ENCODE data around the gene SSBP4.

Gene SSBP4

DNA sequence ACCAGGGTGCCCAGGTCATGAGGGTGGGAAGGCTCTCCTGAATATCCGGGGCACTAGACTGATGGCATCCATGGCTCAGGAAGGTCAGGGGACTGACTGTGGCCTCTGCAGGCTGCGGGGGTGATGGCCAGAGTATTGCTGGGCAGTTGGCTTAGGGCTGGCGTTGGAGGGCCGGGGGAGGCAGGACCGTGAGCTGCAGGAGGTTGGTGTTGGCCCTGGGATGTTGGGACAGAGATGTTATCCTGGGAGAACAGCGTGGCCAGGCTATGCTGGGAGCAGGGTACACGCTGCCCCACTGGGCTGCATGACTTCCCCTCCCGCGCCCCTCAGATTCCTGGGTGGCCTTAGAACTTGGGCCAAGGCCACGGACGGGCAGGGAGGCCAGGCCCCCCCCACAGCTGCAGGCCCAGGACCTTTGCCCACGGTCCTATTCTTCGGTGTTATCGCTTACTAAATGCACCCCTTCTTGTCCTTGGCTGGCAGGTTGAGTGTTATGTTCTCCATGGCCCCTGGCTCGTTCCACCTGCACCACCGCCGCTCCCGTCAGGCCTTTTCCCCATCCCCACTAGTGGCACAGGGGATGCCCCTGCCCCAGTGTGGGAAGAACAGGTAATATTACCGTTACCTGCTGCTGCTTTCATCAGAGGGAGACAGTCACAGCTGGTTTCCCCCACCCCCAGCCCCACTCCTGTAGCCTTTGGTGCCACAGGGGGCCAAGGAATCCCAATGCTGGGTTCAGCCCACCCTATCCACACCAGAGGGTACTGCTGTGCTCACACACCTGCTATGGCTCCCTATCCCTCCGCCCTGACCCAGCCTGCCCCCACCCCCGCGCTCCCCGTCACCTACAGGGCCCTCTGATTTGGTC is 22.0 kb downstream of the SSBP4 start:
- H3K4me1 ChIP-seq (ENCODE audit: control insufficient read depth, insufficient read depth, low read length) = peaks cover 23% of the 10 kb centered on the region
- H3K27ac ChIP-seq (ENCODE audit: low read length) = no peak overlapping the region
- no peak overlapping the region for H3K9ac ChIP-seq (ENCODE audit: low read length in 2 of 2)
- no peak overlapping the region for H3K4me3 ChIP-seq (ENCODE audit: low read length in 2 of 2)
- peaks cover 9 to 25% of the 10 kb centered on the region in 2 donors for H3K36me3 ChIP-seq (ENCODE audit: control insufficient read depth in 2 of 2, insufficient read depth in 2 of 2, low read length in 2 of 2)
- H3K27me3 ChIP-seq (ENCODE audit: control insufficient read depth in 1 of 2, insufficient read depth in 2 of 2, low read length in 2 of 2) = peaks cover 0 to 13% of the 10 kb centered on the region in 2 donors
- H3K9me3 ChIP-seq (ENCODE audit: control insufficient read depth in 2 of 2, low read length in 2 of 2) = no peaks in the 10 kb centered on the region

DNA sequence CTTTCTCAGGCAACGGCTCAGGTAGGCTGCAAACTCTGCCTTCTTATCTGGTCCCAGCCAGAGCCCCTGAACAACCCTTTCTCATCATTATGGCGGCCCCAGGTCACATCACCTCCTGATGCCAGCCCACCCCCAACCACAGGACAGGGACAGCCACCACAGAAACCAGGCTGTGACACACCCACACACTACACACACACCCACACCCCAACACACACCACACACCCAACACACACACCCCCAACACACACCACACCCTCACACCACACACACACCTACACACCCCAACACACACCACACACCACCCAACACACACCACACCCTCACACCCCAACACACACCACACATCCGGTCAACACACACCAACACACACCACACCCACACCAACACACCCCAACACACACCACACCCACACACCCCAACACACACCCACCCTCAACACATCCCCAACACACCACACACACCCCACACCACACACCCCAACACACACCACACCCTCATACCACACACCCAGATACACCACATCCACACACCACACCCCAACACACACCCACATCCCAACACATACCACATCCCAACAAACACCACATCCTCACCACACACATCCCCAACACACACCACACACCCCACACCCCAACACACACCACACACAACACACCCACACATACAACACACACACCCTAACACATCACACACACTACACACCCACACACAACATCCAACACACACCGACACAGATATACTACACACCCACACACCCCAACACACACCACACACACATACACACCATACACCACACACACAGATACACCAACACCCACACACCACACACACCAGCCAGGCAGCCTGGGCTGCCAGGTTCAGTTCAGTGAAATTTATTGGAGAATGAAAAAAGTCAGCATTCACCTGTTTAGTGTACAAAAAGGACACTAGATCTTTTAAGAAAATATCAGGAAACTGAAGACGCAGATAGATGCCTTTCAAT is 22.9 kb downstream of the SSBP4 start:
- no peak overlapping the region for H3K27ac ChIP-seq (ENCODE audit: low read length)

DNA sequence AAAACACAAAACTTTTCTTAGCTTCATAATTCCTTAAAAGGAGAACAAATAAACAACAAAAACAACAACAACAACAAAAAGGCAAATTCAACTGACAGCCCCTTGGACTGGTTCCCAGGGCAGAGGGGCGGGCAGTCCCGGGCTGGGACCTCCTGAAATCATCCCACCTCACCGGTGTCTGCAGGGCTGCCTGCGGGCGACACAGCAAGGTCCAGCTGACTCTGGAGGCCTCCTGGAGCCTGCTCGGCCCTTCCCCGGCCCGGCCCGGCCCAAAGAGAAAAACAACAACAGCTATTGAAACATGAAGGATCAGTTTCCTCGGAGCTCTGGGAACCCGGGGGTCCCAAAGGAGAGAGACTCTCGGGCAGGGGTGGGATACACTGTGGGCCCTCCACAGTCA is 23.7 kb downstream of the SSBP4 start:
- no peak overlapping the region for H3K27ac ChIP-seq (ENCODE audit: low read length)
- peaks cover 19 to 34% of the 10 kb centered on the region in 2 donors for H3K36me3 ChIP-seq (ENCODE audit: control insufficient read depth in 2 of 2, insufficient read depth in 2 of 2, low read length in 2 of 2)
- no peak overlapping the region for H3K9ac ChIP-seq (ENCODE audit: low read length in 2 of 2)
- no peak overlapping the region for H3K4me3 ChIP-seq (ENCODE audit: low read length in 2 of 2)
- peaks cover 0 to 13% of the 10 kb centered on the region in 2 donors for H3K27me3 ChIP-seq (ENCODE audit: control insufficient read depth in 1 of 2, insufficient read depth in 2 of 2, low read length in 2 of 2)
- H3K4me1 ChIP-seq (ENCODE audit: control insufficient read depth, insufficient read depth, low read length) = peaks cover 11% of the 10 kb centered on the region
- H3K9me3 ChIP-seq (ENCODE audit: control insufficient read depth in 2 of 2, low read length in 2 of 2) = no peaks in the 10 kb centered on the region

More for the DNA sequence above, 22.9 kb downstream of the SSBP4 start:
- Histone ChIP-seq H3K4me1 (ENCODE audit: control insufficient read depth, insufficient read depth, low read length) (peaks cover 16% of the 10 kb centered on the region), H3K9ac (ENCODE audit: low read length in 2 of 2) (no peak overlapping the region), H3K27me3 (ENCODE audit: control insufficient read depth in 1 of 2, insufficient read depth in 2 of 2, low read length in 2 of 2) (peaks cover 0 to 13% of the 10 kb centered on the region in 2 donors), H3K36me3 (ENCODE audit: control insufficient read depth in 2 of 2, insufficient read depth in 2 of 2, low read length in 2 of 2) (peaks cover 15 to 34% of the 10 kb centered on the region in 2 donors), H3K4me3 (ENCODE audit: low read length in 2 of 2) (no peak overlapping the region), H3K9me3 (ENCODE audit: control insufficient read depth in 2 of 2, low read length in 2 of 2) (no peaks in the 10 kb centered on the region)

DNA sequence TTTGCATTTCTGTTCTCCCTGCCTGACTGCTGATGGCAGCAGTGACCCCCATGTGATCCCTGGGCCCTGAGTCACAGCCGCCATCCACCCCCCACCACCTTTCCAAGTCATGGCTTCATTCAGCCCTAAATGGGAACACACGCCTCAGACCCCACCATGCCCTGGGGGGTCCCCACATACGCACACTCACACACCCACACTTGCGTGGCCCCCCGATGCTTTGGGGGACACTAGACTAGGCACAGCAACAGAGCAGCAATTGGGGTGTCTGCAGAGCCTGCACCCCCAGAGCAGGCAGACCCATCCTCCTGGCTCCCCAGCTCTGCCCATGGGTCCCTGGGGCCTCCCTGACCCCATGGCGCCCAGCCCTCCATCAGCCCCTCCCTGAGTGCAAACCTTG is 24.2 kb downstream of the SSBP4 start:
- Histone ChIP-seq H3K4me3 (ENCODE audit: low read length in 2 of 2) (no peak overlapping the region), H3K4me1 (ENCODE audit: control insufficient read depth, insufficient read depth, low read length) (peaks cover 8% of the 10 kb centered on the region), H3K9me3 (ENCODE audit: control insufficient read depth in 2 of 2, low read length in 2 of 2) (no peaks in the 10 kb centered on the region), H3K36me3 (ENCODE audit: control insufficient read depth in 2 of 2, insufficient read depth in 2 of 2, low read length in 2 of 2) (peaks cover 22 to 37% of the 10 kb centered on the region in 2 donors), H3K27me3 (ENCODE audit: control insufficient read depth in 1 of 2, insufficient read depth in 2 of 2, low read length in 2 of 2) (peaks cover 0 to 9% of the 10 kb centered on the region in 2 donors), H3K9ac (ENCODE audit: low read length in 2 of 2) (no peak overlapping the region), H3K27ac (ENCODE audit: low read length) (no peak overlapping the region)

GRCh38 chr19:18443831-18444230 is 24.6 kb downstream of the SSBP4 start:
- H3K9ac ChIP-seq (ENCODE audit: low read length in 2 of 2) = no peak overlapping the region
- H3K4me1 ChIP-seq (ENCODE audit: control insufficient read depth, insufficient read depth, low read length) = peaks cover 4% of the 10 kb centered on the region
- H3K27me3 ChIP-seq (ENCODE audit: control insufficient read depth in 1 of 2, insufficient read depth in 2 of 2, low read length in 2 of 2) = peaks cover 0 to 5% of the 10 kb centered on the region in 2 donors
- H3K4me3 ChIP-seq (ENCODE audit: low read length in 2 of 2) = no peak overlapping the region
- H3K27ac ChIP-seq (ENCODE audit: low read length) = no peak overlapping the region
- H3K9me3 ChIP-seq (ENCODE audit: control insufficient read depth in 2 of 2, low read length in 2 of 2) = no peaks in the 10 kb centered on the region
- peaks cover 22 to 38% of the 10 kb centered on the region in 2 donors for H3K36me3 ChIP-seq (ENCODE audit: control insufficient read depth in 2 of 2, insufficient read depth in 2 of 2, low read length in 2 of 2)

DNA sequence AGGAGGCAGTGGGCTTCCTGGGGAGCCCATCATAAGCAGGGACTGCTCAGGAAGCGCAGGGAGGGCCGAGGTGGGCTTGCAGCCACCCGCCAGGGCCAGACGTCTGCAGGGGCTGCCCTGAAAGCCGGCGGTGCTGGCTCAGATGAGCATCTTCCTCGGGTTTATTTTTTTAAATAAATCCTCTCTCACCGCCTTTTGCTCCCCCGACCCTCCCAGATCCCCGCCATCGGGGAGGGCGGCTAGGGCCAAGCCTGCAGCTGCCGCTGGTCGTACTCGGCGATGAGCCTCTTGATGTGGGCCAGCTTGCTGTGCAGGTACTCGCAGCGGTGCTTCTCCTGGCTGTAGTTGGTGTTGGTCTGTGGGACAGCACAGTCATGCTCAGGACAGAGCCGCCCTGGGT is 25.3 kb downstream of the SSBP4 start:
- no peak overlapping the region for H3K27ac ChIP-seq (ENCODE audit: low read length)
- no peak overlapping the region for H3K4me3 ChIP-seq (ENCODE audit: low read length in 2 of 2)
- H3K27me3 ChIP-seq (ENCODE audit: control insufficient read depth in 1 of 2, insufficient read depth in 2 of 2, low read length in 2 of 2) = no peaks in the 10 kb centered on the region
- H3K9ac ChIP-seq (ENCODE audit: low read length in 2 of 2) = no peak overlapping the region
- peaks cover 26 to 40% of the 10 kb centered on the region in 2 donors for H3K36me3 ChIP-seq (ENCODE audit: control insufficient read depth in 2 of 2, insufficient read depth in 2 of 2, low read length in 2 of 2)
- H3K4me1 ChIP-seq (ENCODE audit: control insufficient read depth, insufficient read depth, low read length) = no peaks in the 10 kb centered on the region
- H3K9me3 ChIP-seq (ENCODE audit: control insufficient read depth in 2 of 2, low read length in 2 of 2) = no peaks in the 10 kb centered on the region

- Histone ChIP-seq H3K36me3 (ENCODE audit: control insufficient read depth in 2 of 2, insufficient read depth in 2 of 2, low read length in 2 of 2) (peaks cover 30 to 41% of the 10 kb centered on the region in 2 donors), H3K9ac (ENCODE audit: low read length in 2 of 2) (no peak overlapping the region), H3K9me3 (ENCODE audit: control insufficient read depth in 2 of 2, low read length in 2 of 2) (no peaks in the 10 kb centered on the region), H3K4me3 (ENCODE audit: low read length in 2 of 2) (no peak overlapping the region), H3K27ac (ENCODE audit: low read length) (no peak overlapping the region), H3K27me3 (ENCODE audit: control insufficient read depth in 1 of 2, insufficient read depth in 2 of 2, low read length in 2 of 2) (no peaks in the 10 kb centered on the region), H3K4me1 (ENCODE audit: control insufficient read depth, insufficient read depth, low read length) (no peaks in the 10 kb centered on the region)
Observed at GRCh38 chr19:18445262-18445948, 26.2 kb downstream of the SSBP4 start.

- Histone ChIP-seq H3K9ac (ENCODE audit: low read length in 2 of 2) (no peak overlapping the region), H3K27me3 (ENCODE audit: control insufficient read depth in 1 of 2, insufficient read depth in 2 of 2, low read length in 2 of 2) (no peaks in the 10 kb centered on the region), H3K27ac (ENCODE audit: low read length) (no peak overlapping the region), H3K36me3 (ENCODE audit: control insufficient read depth in 2 of 2, insufficient read depth in 2 of 2, low read length in 2 of 2) (peaks cover 30 to 43% of the 10 kb centered on the region in 2 donors), H3K4me1 (ENCODE audit: control insufficient read depth, insufficient read depth, low read length) (peaks cover 3% of the 10 kb centered on the region), H3K4me3 (ENCODE audit: low read length in 2 of 2) (no peak overlapping the region), H3K9me3 (ENCODE audit: control insufficient read depth in 2 of 2, low read length in 2 of 2) (no peaks in the 10 kb centered on the region)
Observed at GRCh38 chr19:18446145-18446810, 27.1 kb downstream of the SSBP4 start.

GRCh38 chr19:18446811-18447359 is 27.7 kb downstream of the SSBP4 start:
- no peak overlapping the region for H3K9ac ChIP-seq (ENCODE audit: low read length in 2 of 2)
- H3K36me3 ChIP-seq (ENCODE audit: control insufficient read depth in 2 of 2, insufficient read depth in 2 of 2, low read length in 2 of 2) = peaks cover 30 to 43% of the 10 kb centered on the region in 2 donors
- no peaks in the 10 kb centered on the region for H3K9me3 ChIP-seq (ENCODE audit: control insufficient read depth in 2 of 2, low read length in 2 of 2)
- H3K4me1 ChIP-seq (ENCODE audit: control insufficient read depth, insufficient read depth, low read length) = peaks cover 5% of the 10 kb centered on the region
- H3K27me3 ChIP-seq (ENCODE audit: control insufficient read depth in 1 of 2, insufficient read depth in 2 of 2, low read length in 2 of 2) = no peaks in the 10 kb centered on the region
- no peak overlapping the region for H3K27ac ChIP-seq (ENCODE audit: low read length)
- no peak overlapping the region for H3K4me3 ChIP-seq (ENCODE audit: low read length in 2 of 2)

Measured in stomach smooth muscle (tissue), 2 donors.